GM21423 (cell line): ENCODE results near the gene SLIT1.

Experiments used
- ATAC-seq: cut with Tn5 transposase; IDR thresholded peaks from one replicate; pipeline ENCODE4 v1.9.1; 2021; ENCODE audit warnings: mild to moderate bottlenecking, moderate library complexity; ENCODE audit not compliant: unreplicated experiment

Gene SLIT1

GRCh38 chr10:97028832-97029178, 157.0 kb downstream of the SLIT1 start:
- no peak for ATAC-seq

- ATAC-seq = no peak
These were observed 157.5 kb downstream of the SLIT1 start for GRCh38 chr10:97028126-97028831.

- no peak for ATAC-seq
These were observed 160.0 kb downstream of the SLIT1 start for GRCh38 chr10:97025613-97026242.

GRCh38 chr10:97024168-97025073, 161.3 kb downstream of the SLIT1 start:
- no peak for ATAC-seq

- no peak for ATAC-seq
These were observed 162.2 kb downstream of the SLIT1 start for GRCh38 chr10:97023401-97024167.

- no peak for ATAC-seq
These were observed 163.1 kb downstream of the SLIT1 start for GRCh38 chr10:97022616-97023015.

- ATAC-seq = no peak
These were observed 165.0 kb downstream of the SLIT1 start for GRCh38 chr10:97020452-97021400.

- no peak for ATAC-seq
These were observed 166.4 kb downstream of the SLIT1 start for GRCh38 chr10:97019213-97019844.

GRCh38 chr10:97018251-97019212, 167.2 kb downstream of the SLIT1 start:
- no peak for ATAC-seq

GRCh38 chr10:97017474-97017903, 168.3 kb downstream of the SLIT1 start:
- no peak for ATAC-seq

- peak; percentile 85 for ATAC-seq
These were observed 168.9 kb downstream of the SLIT1 start for GRCh38 chr10:97016728-97017473.

GRCh38 chr10:97015240-97015639, 170.5 kb downstream of the SLIT1 start:
- ATAC-seq = no peak

GRCh38 chr10:97013983-97014382, 171.8 kb downstream of the SLIT1 start:
- ATAC-seq = no peak

GRCh38 chr10:97013568-97013967, 172.2 kb downstream of the SLIT1 start:
- ATAC-seq = no peak

GRCh38 chr10:97012470-97012869, 173.3 kb downstream of the SLIT1 start:
- no peak for ATAC-seq

GRCh38 chr10:97011397-97011796, 174.4 kb downstream of the SLIT1 start:
- no peak for ATAC-seq

GRCh38 chr10:97010695-97011206, 175.0 kb downstream of the SLIT1 start:
- no peak for ATAC-seq
